Panc1 (cell line): ENCODE measurements around the gene SUN1.

Experiments
- CTCF ChIP-seq: fragments of 450-650 bp; IDR thresholded peaks from 2 replicates; pipeline ENCODE4 v1.5.1; 2017; ENCODE audit warnings: mild to moderate bottlenecking
- SIN3A ChIP-seq: IDR thresholded peaks from 2 replicates; pipeline ENCODE4 v1.6.1; 2012; ENCODE audit warnings: low read depth, mild to moderate bottlenecking, low read length, moderate library complexity, borderline replicate concordance; ENCODE audit not compliant: insufficient read depth
- TCF7L2 ChIP-seq: IDR thresholded peaks from 2 replicates; pipeline ENCODE4 v1.6.1; 2011; ENCODE audit warnings: mild to moderate bottlenecking, low read depth, low read length, inconsistent platforms
- TF ChIP-seq, protein P1 (sequence below), 2 experiments: IDR thresholded peaks; 2 replicates each; pipeline ENCODE4 v1.6.1; 2011 to 2012; ENCODE audit warnings: low read depth in 2 of 2, control low read depth in 1 of 2, low read length in 1 of 2, mild to moderate bottlenecking in 1 of 2, moderate library complexity in 1 of 2; ENCODE audit not compliant: insufficient read depth in 1 of 2

DNA sequence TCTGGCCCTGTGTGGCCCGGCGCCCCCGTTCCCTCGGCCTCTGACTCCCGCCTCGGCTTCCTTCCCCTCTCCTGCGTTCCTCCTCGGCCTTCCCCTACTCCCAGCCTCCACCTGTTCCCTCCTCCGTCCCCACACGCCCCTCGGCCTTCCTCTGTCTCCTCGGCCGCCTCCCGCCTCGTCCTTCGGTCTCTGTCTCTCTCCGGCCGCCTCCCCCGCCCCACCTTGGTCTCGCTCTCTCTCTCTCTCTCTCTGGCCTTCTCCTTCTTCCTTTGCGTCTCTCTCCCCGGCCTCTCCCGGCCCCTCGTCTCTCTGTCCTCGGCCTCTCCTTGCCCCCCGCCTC, 44.7 kb downstream of the SUN1 start:
- TF ChIP-seq CTCF, result no peak
- TF ChIP-seq TCF7L2, result no peak
- TF ChIP-seq, protein P1, sequence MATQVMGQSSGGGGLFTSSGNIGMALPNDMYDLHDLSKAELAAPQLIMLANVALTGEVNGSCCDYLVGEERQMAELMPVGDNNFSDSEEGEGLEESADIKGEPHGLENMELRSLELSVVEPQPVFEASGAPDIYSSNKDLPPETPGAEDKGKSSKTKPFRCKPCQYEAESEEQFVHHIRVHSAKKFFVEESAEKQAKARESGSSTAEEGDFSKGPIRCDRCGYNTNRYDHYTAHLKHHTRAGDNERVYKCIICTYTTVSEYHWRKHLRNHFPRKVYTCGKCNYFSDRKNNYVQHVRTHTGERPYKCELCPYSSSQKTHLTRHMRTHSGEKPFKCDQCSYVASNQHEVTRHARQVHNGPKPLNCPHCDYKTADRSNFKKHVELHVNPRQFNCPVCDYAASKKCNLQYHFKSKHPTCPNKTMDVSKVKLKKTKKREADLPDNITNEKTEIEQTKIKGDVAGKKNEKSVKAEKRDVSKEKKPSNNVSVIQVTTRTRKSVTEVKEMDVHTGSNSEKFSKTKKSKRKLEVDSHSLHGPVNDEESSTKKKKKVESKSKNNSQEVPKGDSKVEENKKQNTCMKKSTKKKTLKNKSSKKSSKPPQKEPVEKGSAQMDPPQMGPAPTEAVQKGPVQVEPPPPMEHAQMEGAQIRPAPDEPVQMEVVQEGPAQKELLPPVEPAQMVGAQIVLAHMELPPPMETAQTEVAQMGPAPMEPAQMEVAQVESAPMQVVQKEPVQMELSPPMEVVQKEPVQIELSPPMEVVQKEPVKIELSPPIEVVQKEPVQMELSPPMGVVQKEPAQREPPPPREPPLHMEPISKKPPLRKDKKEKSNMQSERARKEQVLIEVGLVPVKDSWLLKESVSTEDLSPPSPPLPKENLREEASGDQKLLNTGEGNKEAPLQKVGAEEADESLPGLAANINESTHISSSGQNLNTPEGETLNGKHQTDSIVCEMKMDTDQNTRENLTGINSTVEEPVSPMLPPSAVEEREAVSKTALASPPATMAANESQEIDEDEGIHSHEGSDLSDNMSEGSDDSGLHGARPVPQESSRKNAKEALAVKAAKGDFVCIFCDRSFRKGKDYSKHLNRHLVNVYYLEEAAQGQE (IDR thresholded peaks at IDR 0.05; ENCODE audit: insufficient read depth in 1 of 2, low read depth in 2 of 2, low read length in 1 of 2), result no peak
- TF ChIP-seq SIN3A, result no peak
